ENCODE measurements around the gene THUMPD2. TPM values are rescaled to one million over a fixed set of nuclear protein-coding genes. Genes with fewer than 3 reads are reported as not detected.

The THUMPD2 gene
- total and polyA plus RNA-seq, 4 donors: 14.8 to 19.7 (median 18.3) TPM

DNA sequence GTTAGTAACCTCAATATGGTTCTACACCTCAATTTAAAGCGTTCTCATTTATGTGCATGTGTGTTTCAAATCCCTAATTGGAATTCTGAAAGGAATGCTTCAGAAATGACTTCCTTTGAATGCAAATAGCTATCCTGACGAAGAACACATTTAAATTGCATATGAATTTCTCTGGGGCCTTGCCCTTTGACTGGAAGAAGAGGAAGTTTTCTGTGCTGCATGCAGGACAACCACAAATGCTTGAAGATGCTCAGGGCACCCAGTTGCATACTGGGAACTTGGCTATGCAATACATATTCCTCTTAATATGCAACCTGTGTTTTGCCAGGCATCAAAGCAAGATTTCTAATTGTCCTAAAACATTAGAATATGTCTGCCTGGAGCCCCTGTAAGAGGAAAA lies 58.1 kb downstream of the THUMPD2 start:
- no peaks in the 10 kb centered on the region for H3K9me3 ChIP-seq (ENCODE audit: control insufficient read depth, low read length)
- no peak overlapping the region for H3K4me3 ChIP-seq (ENCODE audit: low read length in 2 of 2)
- H3K4me1 ChIP-seq (ENCODE audit: control insufficient read depth in 1 of 2, insufficient read depth in 2 of 2, low read length in 2 of 2): peaks cover 3 to 19% of the 10 kb centered on the region in 2 donors
- DNase-seq: no peak
- no peaks in the 10 kb centered on the region for H3K36me3 ChIP-seq (ENCODE audit: control insufficient read depth in 1 of 2, insufficient read depth in 2 of 2, low read length in 1 of 2)
- no peaks in the 10 kb centered on the region for H3K27me3 ChIP-seq (ENCODE audit: control insufficient read depth in 1 of 2, insufficient read depth in 2 of 2, low read length in 1 of 2)
- ATAC-seq (ENCODE audit: low FRiP score): no peak
- no peak overlapping the region for H3K27ac ChIP-seq (ENCODE audit: low read depth in 1 of 2, low read length in 2 of 2)
- WGBS, 2 donors: 94 to 96% methylated on average over 2 of the region's 2 CpGs
- intact Hi-C loops (cut with DNase I): no loop called here

DNA sequence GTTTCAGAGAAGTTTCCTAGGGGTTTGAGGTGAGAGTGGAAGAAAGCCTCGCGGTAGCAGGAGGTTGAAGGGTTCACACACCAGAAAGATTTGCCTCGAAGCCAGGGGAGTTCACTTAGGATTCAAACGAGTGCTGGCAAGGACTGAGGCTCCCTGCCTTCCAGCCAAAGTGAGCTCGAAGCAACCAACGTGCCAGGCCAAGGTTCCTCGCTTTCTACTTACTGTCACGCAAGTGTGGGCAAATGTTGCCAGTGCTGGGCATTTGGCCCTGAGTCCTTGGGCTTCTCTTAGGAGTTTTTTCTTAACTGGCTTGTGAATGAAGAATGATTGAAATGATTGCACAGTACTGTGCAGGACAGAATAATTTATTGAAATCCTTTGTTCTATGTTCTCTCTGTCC lies 59.7 kb downstream of the THUMPD2 start:
- DNase-seq (peak; percentile 76 to 80), ATAC-seq (ENCODE audit: low FRiP score) (peak; percentile 53)
- H3K27ac ChIP-seq (ENCODE audit: low read depth in 1 of 2, low read length in 2 of 2): peak overlapping the region; percentile 87 to 93
- H3K27me3 ChIP-seq (ENCODE audit: control insufficient read depth in 1 of 2, insufficient read depth in 2 of 2, low read length in 1 of 2): no peaks in the 10 kb centered on the region
- intact Hi-C loops (cut with DNase I): no loop called here
- WGBS, 2 donors: 6 to 7% methylated on average over 8 of the region's 8 CpGs
- H3K9me3 ChIP-seq (ENCODE audit: control insufficient read depth, low read length): no peaks in the 10 kb centered on the region
- no peak overlapping the region for H3K4me3 ChIP-seq (ENCODE audit: low read length in 2 of 2)
- H3K4me1 ChIP-seq (ENCODE audit: control insufficient read depth in 1 of 2, insufficient read depth in 2 of 2, low read length in 2 of 2): peaks cover 3 to 14% of the 10 kb centered on the region in 2 donors
- H3K36me3 ChIP-seq (ENCODE audit: control insufficient read depth in 1 of 2, insufficient read depth in 2 of 2, low read length in 1 of 2): no peaks in the 10 kb centered on the region

DNA sequence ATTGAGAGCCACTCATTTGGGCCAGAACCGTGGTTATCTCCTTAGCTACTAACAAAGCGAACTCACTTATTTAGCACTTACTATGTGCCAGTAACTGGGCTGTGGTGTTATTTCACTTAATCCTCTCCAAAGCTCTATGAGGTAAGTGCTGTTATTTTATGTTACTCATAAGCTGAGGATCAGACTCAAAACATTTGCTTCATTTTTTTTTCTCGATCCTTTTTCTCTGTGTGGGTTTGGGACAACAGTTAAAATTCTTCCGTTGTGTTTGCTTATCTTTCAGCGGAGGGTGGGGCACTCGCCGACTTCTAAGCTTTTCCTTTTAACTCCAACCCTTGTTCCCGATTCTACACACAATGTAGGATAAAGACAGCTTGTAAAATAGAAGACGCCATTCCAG lies 60.6 kb downstream of the THUMPD2 start:
- ATAC-seq (ENCODE audit: low FRiP score): peak; percentile 31
- Histone ChIP-seq H3K27ac (ENCODE audit: low read depth in 1 of 2, low read length in 2 of 2) (peak overlapping the region; percentile 74 to 93), H3K27me3 (ENCODE audit: control insufficient read depth in 1 of 2, insufficient read depth in 2 of 2, low read length in 1 of 2) (no peaks in the 10 kb centered on the region), H3K4me3 (ENCODE audit: low read length in 2 of 2) (peak overlapping the region in 1 of 2 donors; percentile 8), H3K4me1 (ENCODE audit: control insufficient read depth in 1 of 2, insufficient read depth in 2 of 2, low read length in 2 of 2) (peaks cover 1 to 11% of the 10 kb centered on the region in 2 donors), H3K36me3 (ENCODE audit: control insufficient read depth in 1 of 2, insufficient read depth in 2 of 2, low read length in 1 of 2) (no peaks in the 10 kb centered on the region), H3K9me3 (ENCODE audit: control insufficient read depth, low read length) (no peaks in the 10 kb centered on the region)
- WGBS, 2 donors: 7 to 12% methylated on average over 9 of the region's 9 CpGs
- intact Hi-C loops (cut with DNase I): no loop called here
- no peak for DNase-seq

DNA sequence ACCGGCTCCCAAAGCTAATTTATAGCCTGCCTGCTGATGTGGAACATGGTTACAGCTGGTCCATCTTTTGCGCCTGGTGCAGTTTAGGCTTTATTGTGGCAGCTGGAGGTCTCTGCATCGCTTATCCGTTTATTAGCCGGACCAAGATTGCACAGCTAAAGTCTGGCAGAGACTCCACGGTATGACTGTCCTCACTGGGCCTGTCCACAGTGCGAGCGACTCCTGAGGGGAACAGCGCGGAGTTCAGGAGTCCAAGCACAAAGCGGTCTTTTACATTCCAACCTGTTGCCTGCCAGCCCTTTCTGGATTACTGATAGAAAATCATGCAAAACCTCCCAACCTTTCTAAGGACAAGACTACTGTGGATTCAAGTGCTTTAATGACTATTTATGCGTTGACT lies 62.0 kb downstream of the THUMPD2 start:
- Histone ChIP-seq H3K4me1 (ENCODE audit: control insufficient read depth in 1 of 2, insufficient read depth in 2 of 2, low read length in 2 of 2) (peaks cover 1 to 11% of the 10 kb centered on the region in 2 donors), H3K4me3 (ENCODE audit: low read length in 2 of 2) (no peak overlapping the region), H3K27ac (ENCODE audit: low read depth in 1 of 2, low read length in 2 of 2) (no peak overlapping the region), H3K9me3 (ENCODE audit: control insufficient read depth, low read length) (no peaks in the 10 kb centered on the region), H3K36me3 (ENCODE audit: control insufficient read depth in 1 of 2, insufficient read depth in 2 of 2, low read length in 1 of 2) (no peaks in the 10 kb centered on the region), H3K27me3 (ENCODE audit: control insufficient read depth in 1 of 2, insufficient read depth in 2 of 2, low read length in 1 of 2) (no peaks in the 10 kb centered on the region)
- DNase-seq (no peak), ATAC-seq (ENCODE audit: low FRiP score) (no peak)
- 94 to 95% methylated on average over 12 of the region's 12 CpGs for WGBS, 2 donors
- intact Hi-C loops (cut with DNase I): no loop called here

DNA sequence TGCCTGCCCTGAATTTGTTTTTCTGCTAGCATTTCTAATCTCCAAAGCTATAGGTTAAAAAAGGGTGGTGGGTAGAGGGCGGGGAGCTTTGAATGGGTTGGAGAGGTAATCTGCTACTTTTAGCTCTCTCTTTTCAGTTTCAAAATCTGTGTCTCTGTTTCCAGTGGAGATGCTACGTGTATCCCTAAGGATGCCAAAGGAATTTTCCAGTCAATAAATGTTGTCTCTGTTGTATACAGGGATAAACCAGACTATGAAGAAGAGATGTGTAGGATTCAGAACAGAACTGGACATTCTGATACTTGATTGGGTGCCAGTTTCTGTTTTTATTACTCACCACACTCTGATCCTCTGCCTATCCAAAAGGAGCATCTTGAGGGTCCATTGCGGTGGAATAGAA lies 63.2 kb downstream of the THUMPD2 start:
- Histone ChIP-seq H3K4me1 (ENCODE audit: control insufficient read depth in 1 of 2, insufficient read depth in 2 of 2, low read length in 2 of 2) (peaks cover 1 to 8% of the 10 kb centered on the region in 2 donors), H3K9me3 (ENCODE audit: control insufficient read depth, low read length) (no peaks in the 10 kb centered on the region), H3K36me3 (ENCODE audit: control insufficient read depth in 1 of 2, insufficient read depth in 2 of 2, low read length in 1 of 2) (no peaks in the 10 kb centered on the region), H3K4me3 (ENCODE audit: low read length in 2 of 2) (no peak overlapping the region), H3K27me3 (ENCODE audit: control insufficient read depth in 1 of 2, insufficient read depth in 2 of 2, low read length in 1 of 2) (no peaks in the 10 kb centered on the region), H3K27ac (ENCODE audit: low read depth in 1 of 2, low read length in 2 of 2) (no peak overlapping the region)
- 96% methylated on average over 3 of the region's 3 CpGs for WGBS, 2 donors
- intact Hi-C loops (cut with DNase I): no loop called here
- DNase-seq (no peak), ATAC-seq (ENCODE audit: low FRiP score) (no peak)

DNA sequence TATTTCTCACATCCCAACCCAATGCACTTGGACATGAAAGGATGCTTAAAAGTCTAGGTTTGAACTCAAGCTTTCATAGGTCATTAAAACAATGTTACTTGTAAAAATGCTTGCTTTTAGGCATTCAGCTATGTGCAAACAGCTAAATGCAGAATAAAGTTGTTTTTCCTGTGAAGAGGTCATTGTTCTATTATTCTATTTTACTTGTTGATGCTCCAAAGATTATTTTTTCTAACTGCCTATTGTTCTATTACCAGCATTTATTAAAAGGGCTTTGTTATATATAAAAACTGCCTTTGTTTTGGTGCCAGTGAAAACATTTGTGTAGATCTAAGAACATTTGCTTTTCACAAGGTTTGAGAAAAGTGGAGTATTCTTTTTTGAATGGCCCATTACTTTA lies 64.0 kb downstream of the THUMPD2 start:
- DNase-seq: no peak
- no peak overlapping the region for H3K4me3 ChIP-seq (ENCODE audit: low read length in 2 of 2)
- no peaks in the 10 kb centered on the region for H3K9me3 ChIP-seq (ENCODE audit: control insufficient read depth, low read length)
- no peaks in the 10 kb centered on the region for H3K27me3 ChIP-seq (ENCODE audit: control insufficient read depth in 1 of 2, insufficient read depth in 2 of 2, low read length in 1 of 2)
- no peak overlapping the region for H3K27ac ChIP-seq (ENCODE audit: low read depth in 1 of 2, low read length in 2 of 2)
- peaks cover 1 to 5% of the 10 kb centered on the region in 2 donors for H3K4me1 ChIP-seq (ENCODE audit: control insufficient read depth in 1 of 2, insufficient read depth in 2 of 2, low read length in 2 of 2)
- intact Hi-C loops (cut with DNase I): no loop called here
- H3K36me3 ChIP-seq (ENCODE audit: control insufficient read depth in 1 of 2, insufficient read depth in 2 of 2, low read length in 1 of 2): no peaks in the 10 kb centered on the region
- no peak for ATAC-seq (ENCODE audit: low FRiP score)

DNA sequence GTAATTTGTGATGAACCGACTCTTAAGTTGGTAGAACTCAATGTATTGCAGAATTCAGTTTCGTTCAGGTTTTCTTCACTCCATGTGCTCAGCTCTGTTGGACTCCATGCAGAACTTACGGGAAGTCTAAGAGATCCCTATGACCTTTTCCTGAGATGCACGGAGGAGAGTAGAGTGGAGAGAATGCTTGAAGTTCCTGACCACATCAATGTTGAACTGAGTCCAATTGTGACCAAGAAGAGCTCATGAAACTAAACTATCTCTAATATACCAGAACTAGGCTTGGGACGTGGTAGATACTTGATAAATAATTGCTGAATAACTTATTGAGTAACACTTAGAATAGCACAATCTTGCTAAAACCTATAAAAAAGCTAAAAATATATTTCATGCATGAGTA lies 66.1 kb downstream of the THUMPD2 start:
- WGBS, 2 donors: 92 to 95% methylated on average over 5 of the region's 5 CpGs
- no peaks in the 10 kb centered on the region for H3K36me3 ChIP-seq (ENCODE audit: control insufficient read depth in 1 of 2, insufficient read depth in 2 of 2, low read length in 1 of 2)
- DNase-seq (no peak), ATAC-seq (ENCODE audit: low FRiP score) (no peak)
- no peak overlapping the region for H3K4me3 ChIP-seq (ENCODE audit: low read length in 2 of 2)
- intact Hi-C loops (cut with DNase I): no loop called here
- H3K27me3 ChIP-seq (ENCODE audit: control insufficient read depth in 1 of 2, insufficient read depth in 2 of 2, low read length in 1 of 2): no peaks in the 10 kb centered on the region
- H3K4me1 ChIP-seq (ENCODE audit: control insufficient read depth in 1 of 2, insufficient read depth in 2 of 2, low read length in 2 of 2): no peaks in the 10 kb centered on the region
- no peak overlapping the region for H3K27ac ChIP-seq (ENCODE audit: low read depth in 1 of 2, low read length in 2 of 2)
- H3K9me3 ChIP-seq (ENCODE audit: control insufficient read depth, low read length): no peaks in the 10 kb centered on the region

DNA sequence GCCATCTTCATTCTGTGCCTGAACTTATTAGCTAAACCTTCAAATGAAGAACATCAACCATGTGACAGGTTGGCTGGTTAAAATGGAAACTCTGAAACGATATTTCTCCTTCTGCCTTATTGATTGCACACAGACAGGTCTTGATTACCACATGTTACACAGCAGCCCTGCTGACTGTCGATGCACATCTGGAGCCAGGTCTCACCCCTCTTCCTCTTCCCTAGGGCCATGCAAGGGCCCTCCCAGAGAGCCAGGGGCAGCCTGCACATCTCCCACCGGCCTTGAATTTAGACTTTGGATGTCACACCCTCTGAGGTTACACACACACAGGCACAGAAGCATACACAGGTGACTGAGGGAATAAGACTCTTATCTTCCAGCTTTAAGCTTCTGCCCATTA lies 68.3 kb downstream of the THUMPD2 start:
- H3K4me3 ChIP-seq (ENCODE audit: low read length in 2 of 2): no peak overlapping the region
- ATAC-seq (ENCODE audit: low FRiP score): no peak
- no peaks in the 10 kb centered on the region for H3K9me3 ChIP-seq (ENCODE audit: control insufficient read depth, low read length)
- H3K27me3 ChIP-seq (ENCODE audit: control insufficient read depth in 1 of 2, insufficient read depth in 2 of 2, low read length in 1 of 2): no peaks in the 10 kb centered on the region
- H3K27ac ChIP-seq (ENCODE audit: low read depth in 1 of 2, low read length in 2 of 2): no peak overlapping the region
- no peaks in the 10 kb centered on the region for H3K4me1 ChIP-seq (ENCODE audit: control insufficient read depth in 1 of 2, insufficient read depth in 2 of 2, low read length in 2 of 2)
- DNase-seq: no peak
- 74 to 82% methylated on average over 3 of the region's 3 CpGs for WGBS, 2 donors
- no peaks in the 10 kb centered on the region for H3K36me3 ChIP-seq (ENCODE audit: control insufficient read depth in 1 of 2, insufficient read depth in 2 of 2, low read length in 1 of 2)
- intact Hi-C loops (cut with DNase I): no loop called here

DNA sequence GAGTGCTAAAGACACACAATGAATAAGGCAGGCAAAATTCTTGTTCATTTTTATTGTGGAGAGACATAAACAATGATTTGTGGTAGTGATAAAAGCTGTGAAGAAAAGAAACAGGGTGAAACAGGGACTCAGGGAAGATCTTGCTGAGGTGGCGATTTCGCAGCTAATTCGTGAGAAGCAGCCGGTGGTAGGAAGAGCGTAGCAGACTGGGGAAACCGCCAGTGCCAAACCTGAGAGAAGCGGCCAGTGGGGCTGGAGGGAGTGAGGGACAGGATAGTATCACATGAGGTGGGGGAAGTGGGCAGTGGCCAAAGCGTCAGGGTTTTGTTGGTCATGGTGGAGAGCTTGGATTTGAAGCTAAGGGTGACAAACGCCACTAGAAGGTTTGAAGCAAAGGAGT lies 71.1 kb downstream of the THUMPD2 start:
- no peaks in the 10 kb centered on the region for H3K36me3 ChIP-seq (ENCODE audit: control insufficient read depth in 1 of 2, insufficient read depth in 2 of 2, low read length in 1 of 2)
- H3K9me3 ChIP-seq (ENCODE audit: control insufficient read depth, low read length): no peaks in the 10 kb centered on the region
- H3K27me3 ChIP-seq (ENCODE audit: control insufficient read depth in 1 of 2, insufficient read depth in 2 of 2, low read length in 1 of 2): no peaks in the 10 kb centered on the region
- H3K4me1 ChIP-seq (ENCODE audit: control insufficient read depth in 1 of 2, insufficient read depth in 2 of 2, low read length in 2 of 2): no peaks in the 10 kb centered on the region
- H3K4me3 ChIP-seq (ENCODE audit: low read length in 2 of 2): no peak overlapping the region
- WGBS, 2 donors: 96 to 97% methylated on average over 9 of the region's 9 CpGs
- DNase-seq (no peak), ATAC-seq (ENCODE audit: low FRiP score) (no peak)
- H3K27ac ChIP-seq (ENCODE audit: low read depth in 1 of 2, low read length in 2 of 2): no peak overlapping the region
- intact Hi-C loops (cut with DNase I): no loop called here

All from aorta (tissue), 5 donors.